ENCODE measurements around the gene PPP2R5B.
"Not testable (repeated sequence)": the region's sequence is repeated elsewhere in the genome, so short reads cannot be mapped to it uniquely, and the experiment has no call there.

PPP2R5B gene

DNA sequence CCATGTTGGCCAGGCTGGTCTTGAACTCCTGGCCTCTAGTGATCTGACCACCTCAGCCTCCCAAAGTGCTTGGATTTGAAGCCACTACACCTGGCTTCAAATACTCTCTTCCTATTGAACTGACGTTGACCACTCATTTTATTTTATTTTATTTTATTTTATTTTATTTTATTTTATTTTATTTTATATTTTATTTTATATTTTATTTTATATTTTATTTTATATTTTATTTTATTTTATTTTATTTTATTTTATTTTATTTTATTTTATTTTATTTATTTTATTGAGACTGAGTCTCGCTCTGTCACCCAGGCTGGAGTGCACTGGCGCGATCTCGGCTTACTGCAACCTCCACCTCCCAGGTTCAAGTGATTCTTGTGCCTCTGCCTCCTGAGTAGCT lies 58.9 kb downstream of the PPP2R5B start:
- not testable (repeated sequence) for DNase-seq (ENCODE audit: low spot score)
